ENCODE measurements around the gene DGKB. TPM values are rescaled to one million over a fixed set of nuclear protein-coding genes. Genes with fewer than 3 reads are reported as not detected.

The DGKB gene
- total RNA-seq, 2 donors from 2014 or later, result not detected

GRCh38 chr7:14389181-14389591, 513.4 kb downstream of the DGKB start:
- ATAC-seq, result no peak
- Mint-ChIP-seq H3K36me3 (no peaks in the 10 kb centered on the region), H3K27me3 (no peaks in the 10 kb centered on the region), H3K9me3 (peaks cover 7% of the 10 kb centered on the region), H3K27ac (no peak overlapping the region), H3K4me3 (no peak overlapping the region), H3K4me1 (ENCODE audit: low read depth in 2 of 2) (no peaks in the 10 kb centered on the region)
- no peak for DNase-seq (ENCODE audit: low spot score)

- H3K36me3 Mint-ChIP-seq, result no peaks in the 10 kb centered on the region
- H3K27ac Mint-ChIP-seq, result no peak overlapping the region
- no peak overlapping the region for H3K4me3 Mint-ChIP-seq
- peaks cover 11% of the 10 kb centered on the region for H3K9me3 Mint-ChIP-seq
- H3K27me3 Mint-ChIP-seq, result no peaks in the 10 kb centered on the region
- H3K4me1 Mint-ChIP-seq (ENCODE audit: low read depth in 2 of 2), result no peaks in the 10 kb centered on the region
- DNase-seq (ENCODE audit: low spot score) (no peak), ATAC-seq (no peak)
Measured at GRCh38 chr7:14385074-14385473, 517.5 kb downstream of the DGKB start.

- H3K9me3 Mint-ChIP-seq, result peaks cover 11% of the 10 kb centered on the region
- ATAC-seq (no peak), DNase-seq (ENCODE audit: low spot score) (no peak)
- no peak overlapping the region for H3K4me3 Mint-ChIP-seq
- no peak overlapping the region for H3K27ac Mint-ChIP-seq
- no peaks in the 10 kb centered on the region for H3K27me3 Mint-ChIP-seq
- H3K36me3 Mint-ChIP-seq, result no peaks in the 10 kb centered on the region
- no peaks in the 10 kb centered on the region for H3K4me1 Mint-ChIP-seq (ENCODE audit: low read depth in 2 of 2)
Measured at GRCh38 chr7:14381936-14382335, 520.6 kb downstream of the DGKB start.

- ATAC-seq (no peak), DNase-seq (ENCODE audit: low spot score) (no peak)
- Mint-ChIP-seq H3K27ac (no peak overlapping the region), H3K4me3 (no peak overlapping the region), H3K36me3 (no peaks in the 10 kb centered on the region), H3K4me1 (ENCODE audit: low read depth in 2 of 2) (no peaks in the 10 kb centered on the region), H3K9me3 (peaks cover 9% of the 10 kb centered on the region), H3K27me3 (no peaks in the 10 kb centered on the region)
Measured at GRCh38 chr7:14381306-14381705, 521.2 kb downstream of the DGKB start.

- Mint-ChIP-seq H3K9me3 (peaks cover 7% of the 10 kb centered on the region), H3K27me3 (no peaks in the 10 kb centered on the region), H3K4me1 (ENCODE audit: low read depth in 2 of 2) (no peaks in the 10 kb centered on the region), H3K27ac (no peak overlapping the region), H3K4me3 (no peak overlapping the region), H3K36me3 (no peaks in the 10 kb centered on the region)
- DNase-seq (ENCODE audit: low spot score), result no peak
- ATAC-seq, result no peak
Measured at GRCh38 chr7:14380881-14381280, 521.7 kb downstream of the DGKB start.

- no peak overlapping the region for H3K4me3 Mint-ChIP-seq
- DNase-seq (ENCODE audit: low spot score) (no peak), ATAC-seq (no peak)
- no peaks in the 10 kb centered on the region for H3K4me1 Mint-ChIP-seq (ENCODE audit: low read depth in 2 of 2)
- no peaks in the 10 kb centered on the region for H3K27me3 Mint-ChIP-seq
- H3K9me3 Mint-ChIP-seq, result peaks cover 14% of the 10 kb centered on the region
- H3K36me3 Mint-ChIP-seq, result no peaks in the 10 kb centered on the region
- H3K27ac Mint-ChIP-seq, result no peak overlapping the region
Measured at GRCh38 chr7:14377646-14378266, 524.8 kb downstream of the DGKB start.

GRCh38 chr7:14376711-14377110, 525.8 kb downstream of the DGKB start:
- H3K27ac Mint-ChIP-seq, result no peak overlapping the region
- peaks cover 11% of the 10 kb centered on the region for H3K9me3 Mint-ChIP-seq
- H3K27me3 Mint-ChIP-seq, result no peaks in the 10 kb centered on the region
- H3K4me1 Mint-ChIP-seq (ENCODE audit: low read depth in 2 of 2), result no peaks in the 10 kb centered on the region
- ATAC-seq (no peak), DNase-seq (ENCODE audit: low spot score) (no peak)
- H3K36me3 Mint-ChIP-seq, result no peaks in the 10 kb centered on the region
- H3K4me3 Mint-ChIP-seq, result no peak overlapping the region

GRCh38 chr7:14375998-14376397, 526.6 kb downstream of the DGKB start:
- ATAC-seq (no peak), DNase-seq (ENCODE audit: low spot score) (no peak)
- peaks cover 11% of the 10 kb centered on the region for H3K9me3 Mint-ChIP-seq
- no peaks in the 10 kb centered on the region for H3K36me3 Mint-ChIP-seq
- H3K4me1 Mint-ChIP-seq (ENCODE audit: low read depth in 2 of 2), result no peaks in the 10 kb centered on the region
- H3K4me3 Mint-ChIP-seq, result no peak overlapping the region
- H3K27ac Mint-ChIP-seq, result no peak overlapping the region
- H3K27me3 Mint-ChIP-seq, result no peaks in the 10 kb centered on the region

GRCh38 chr7:14374336-14374735, 528.2 kb downstream of the DGKB start:
- Mint-ChIP-seq H3K4me3 (no peak overlapping the region), H3K27me3 (no peaks in the 10 kb centered on the region), H3K4me1 (ENCODE audit: low read depth in 2 of 2) (no peaks in the 10 kb centered on the region), H3K36me3 (no peaks in the 10 kb centered on the region), H3K27ac (no peak overlapping the region), H3K9me3 (peaks cover 11% of the 10 kb centered on the region)
- ATAC-seq, result no peak
- DNase-seq (ENCODE audit: low spot score), result no peak

GRCh38 chr7:14368285-14368684, 534.3 kb downstream of the DGKB start:
- Mint-ChIP-seq H3K4me1 (ENCODE audit: low read depth in 2 of 2) (no peaks in the 10 kb centered on the region), H3K36me3 (no peaks in the 10 kb centered on the region), H3K4me3 (no peak overlapping the region), H3K9me3 (peaks cover 10% of the 10 kb centered on the region), H3K27me3 (no peaks in the 10 kb centered on the region), H3K27ac (no peak overlapping the region)
- DNase-seq (ENCODE audit: low spot score), result no peak
- no peak for ATAC-seq

GRCh38 chr7:14351167-14351566, 551.4 kb downstream of the DGKB start:
- Mint-ChIP-seq H3K27ac (no peak overlapping the region), H3K4me3 (no peak overlapping the region), H3K27me3 (no peaks in the 10 kb centered on the region), H3K4me1 (ENCODE audit: low read depth in 2 of 2) (no peaks in the 10 kb centered on the region), H3K36me3 (no peaks in the 10 kb centered on the region), H3K9me3 (peaks cover 4% of the 10 kb centered on the region)
- no peak for ATAC-seq
- no peak for DNase-seq (ENCODE audit: low spot score)

GRCh38 chr7:14341200-14341775, 561.3 kb downstream of the DGKB start:
- no peak for DNase-seq (ENCODE audit: low spot score)
- no peak overlapping the region for H3K27ac Mint-ChIP-seq
- H3K4me1 Mint-ChIP-seq (ENCODE audit: low read depth in 2 of 2), result no peaks in the 10 kb centered on the region
- no peak for ATAC-seq
- peaks cover 3% of the 10 kb centered on the region for H3K9me3 Mint-ChIP-seq
- H3K27me3 Mint-ChIP-seq, result no peaks in the 10 kb centered on the region
- no peak overlapping the region for H3K4me3 Mint-ChIP-seq
- H3K36me3 Mint-ChIP-seq, result no peaks in the 10 kb centered on the region

- H3K27me3 Mint-ChIP-seq, result no peaks in the 10 kb centered on the region
- no peaks in the 10 kb centered on the region for H3K36me3 Mint-ChIP-seq
- no peak for ATAC-seq
- no peaks in the 10 kb centered on the region for H3K4me1 Mint-ChIP-seq (ENCODE audit: low read depth in 2 of 2)
- no peak overlapping the region for H3K27ac Mint-ChIP-seq
- no peak overlapping the region for H3K4me3 Mint-ChIP-seq
- H3K9me3 Mint-ChIP-seq, result peaks cover 3% of the 10 kb centered on the region
- no peak for DNase-seq (ENCODE audit: low spot score)
Measured at GRCh38 chr7:14340393-14341074, 562.0 kb downstream of the DGKB start.

GRCh38 chr7:14339861-14340260, 562.7 kb downstream of the DGKB start:
- no peak for ATAC-seq
- no peak overlapping the region for H3K4me3 Mint-ChIP-seq
- H3K9me3 Mint-ChIP-seq, result peaks cover 3% of the 10 kb centered on the region
- H3K36me3 Mint-ChIP-seq, result no peaks in the 10 kb centered on the region
- DNase-seq (ENCODE audit: low spot score), result no peak
- no peak overlapping the region for H3K27ac Mint-ChIP-seq
- H3K4me1 Mint-ChIP-seq (ENCODE audit: low read depth in 2 of 2), result no peaks in the 10 kb centered on the region
- H3K27me3 Mint-ChIP-seq, result no peaks in the 10 kb centered on the region
